Activated CD4-positive, alpha-beta T cell treated with anti-CD3 and anti-CD28 coated beads, Interleukin-2, amount 10 ng/mL, durations not matched to agents 24 days and 14 days (primary cell): ENCODE results near the gene FABP2. TPM values are rescaled to one million over a fixed set of nuclear protein-coding genes. Genes with fewer than 3 reads are reported as not detected.
"Not testable (repeated sequence)": the region's sequence is repeated elsewhere in the genome, so short reads cannot be mapped to it uniquely, and the experiment has no call there.

Source experiments
- DNase-seq: peaks from one replicate; pipeline ENCODE4 v3.0.0; 2022
- H3K27ac Mint-ChIP-seq: one replicate; pipeline ENCODE4 v1.8.0; 2022; ENCODE audit warnings: mild to moderate bottlenecking, mixed read lengths
- H3K27me3 Mint-ChIP-seq: one replicate; pipeline ENCODE4 v1.8.0; 2022; ENCODE audit warnings: mixed read lengths
- H3K36me3 Mint-ChIP-seq: one replicate; pipeline ENCODE4 v1.8.0; 2022; ENCODE audit warnings: low read depth, mild to moderate bottlenecking, mixed read lengths
- H3K4me1 Mint-ChIP-seq: one replicate; pipeline ENCODE4 v1.8.0; 2021; ENCODE audit warnings: mixed read lengths
- H3K4me3 Mint-ChIP-seq: one replicate; pipeline ENCODE4 v1.8.0; 2022; ENCODE audit warnings: mild to moderate bottlenecking, moderate library complexity, mixed read lengths
- H3K9me3 Mint-ChIP-seq: one replicate; pipeline ENCODE4 v1.8.0; 2021; ENCODE audit warnings: mixed read lengths
- intact Hi-C: fragments of 100-400 bp; cut with micrococcal nuclease; formaldehyde crosslinking; loops from one replicate; pipeline ENCODE4 v1.15.1; 2023
- total RNA-seq: library from RNA; stranded (reverse); gene quantifications from 2 replicates; pipeline ENCODE4 v1.2.3, GENCODE V29; 2022

Gene FABP2
- total RNA-seq = not detected in 2 replicates

DNA sequence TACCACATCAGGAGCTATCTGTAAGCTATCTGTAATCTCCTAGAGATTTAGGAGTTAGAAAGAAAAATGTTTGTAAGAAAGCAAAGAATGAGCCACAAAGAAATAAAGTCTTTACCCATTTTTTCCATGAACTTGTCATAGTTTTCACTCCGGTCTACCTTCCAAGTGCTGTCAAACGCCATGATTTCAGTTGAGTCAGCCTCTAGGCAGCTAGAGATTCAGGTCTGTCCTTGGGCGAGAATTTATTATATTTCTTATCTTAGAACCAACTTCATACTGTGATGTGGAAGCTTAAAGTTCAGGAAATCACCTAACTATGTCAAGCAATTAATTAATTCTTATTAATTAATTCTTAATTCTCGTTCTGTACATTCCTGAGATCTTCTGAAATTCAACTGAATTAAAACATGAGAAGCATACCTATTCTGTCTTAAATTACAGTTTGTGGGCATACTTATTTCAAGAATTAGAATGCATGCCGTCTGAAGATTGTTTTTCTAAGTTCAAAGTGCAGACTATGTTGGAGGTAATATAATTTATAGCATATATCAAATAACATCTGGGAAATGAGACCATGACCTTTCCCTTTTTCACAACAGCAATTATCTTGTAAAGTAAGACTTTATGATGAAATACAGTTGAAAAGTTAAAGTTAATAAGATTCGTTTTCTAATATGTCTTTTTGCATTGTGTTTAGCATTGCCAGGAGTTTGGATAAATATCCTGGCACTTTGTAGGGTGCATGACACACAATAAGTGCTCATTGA lies at the start of gene FABP2:
Gene FABP2 (minus strand): TSS at position 218 of the 767 bp plus-strand sequence. CDS start 36 bp downstream, at position 182.
- Mint-ChIP-seq H3K27me3 (peaks cover 9% of the 10 kb centered on the region), H3K4me3 (no peak within 1 kb of the TSS), H3K4me1 (no peaks in the 10 kb centered on the region), H3K27ac (no peak within 1 kb of the TSS), H3K9me3 (no peaks in the 10 kb centered on the region), H3K36me3 (no peaks in the 10 kb centered on the region)
- intact Hi-C loops = no loop called here
- no peak for DNase-seq

GRCh38 chr4:119370951-119371683 lies 49.2 kb upstream of the FABP2 start:
- H3K36me3 Mint-ChIP-seq, intact Hi-C loops, H3K9me3 Mint-ChIP-seq, DNase-seq, H3K27me3 Mint-ChIP-seq: not testable (repeated sequence)
- H3K4me3 Mint-ChIP-seq = peak overlapping the region; percentile 70
- peaks cover 25% of the 10 kb centered on the region for H3K4me1 Mint-ChIP-seq
- peak overlapping the region; percentile 51 for H3K27ac Mint-ChIP-seq

DNA sequence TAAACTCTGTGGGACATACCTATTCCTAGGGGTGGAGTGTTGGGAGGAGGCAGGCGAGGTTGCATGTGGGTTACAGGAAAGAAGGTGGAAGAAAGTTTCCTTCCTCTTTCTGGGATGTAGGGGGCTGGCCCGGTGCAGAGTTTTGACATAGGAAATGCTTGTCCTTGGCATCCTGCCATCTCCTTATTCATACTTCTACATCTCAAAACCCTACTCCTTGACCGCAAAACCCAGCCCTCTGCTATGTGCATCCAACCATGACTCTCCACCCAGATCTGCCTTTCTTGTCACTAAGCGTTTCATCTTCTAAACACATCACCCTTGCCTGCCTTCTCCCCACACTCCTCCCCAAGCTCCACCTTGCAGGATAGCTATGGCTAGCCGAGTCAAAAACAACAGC lies 48.5 kb upstream of the FABP2 start:
- H3K9me3 Mint-ChIP-seq, intact Hi-C loops, H3K36me3 Mint-ChIP-seq, H3K27me3 Mint-ChIP-seq: not testable (repeated sequence)
- peak; percentile 89 for DNase-seq
- peaks cover 25% of the 10 kb centered on the region for H3K4me1 Mint-ChIP-seq
- peak overlapping the region; percentile 70 for H3K4me3 Mint-ChIP-seq
- peak overlapping the region; percentile 74 for H3K27ac Mint-ChIP-seq

GRCh38 chr4:119366802-119367201 lies 44.9 kb upstream of the FABP2 start:
- H3K4me3 Mint-ChIP-seq, H3K27ac Mint-ChIP-seq, H3K36me3 Mint-ChIP-seq, intact Hi-C loops, H3K27me3 Mint-ChIP-seq, H3K9me3 Mint-ChIP-seq, DNase-seq: not testable (repeated sequence)
- H3K4me1 Mint-ChIP-seq = peaks cover 18% of the 10 kb centered on the region

- not testable (repeated sequence) for H3K36me3 Mint-ChIP-seq, H3K4me3 Mint-ChIP-seq
Observed at GRCh38 chr4:119364203-119364602, 42.3 kb upstream of the FABP2 start.

GRCh38 chr4:119363372-119363771 lies 41.4 kb upstream of the FABP2 start:
- H3K4me1 Mint-ChIP-seq, H3K27me3 Mint-ChIP-seq, H3K9me3 Mint-ChIP-seq, H3K36me3 Mint-ChIP-seq, H3K4me3 Mint-ChIP-seq, DNase-seq, H3K27ac Mint-ChIP-seq, intact Hi-C loops: not testable (repeated sequence)

More at GRCh38 chr4:119364203-119364602, 42.3 kb upstream of the FABP2 start:
- H3K9me3 Mint-ChIP-seq, H3K27ac Mint-ChIP-seq, intact Hi-C loops, H3K27me3 Mint-ChIP-seq, DNase-seq, H3K4me1 Mint-ChIP-seq: not testable (repeated sequence)

DNA sequence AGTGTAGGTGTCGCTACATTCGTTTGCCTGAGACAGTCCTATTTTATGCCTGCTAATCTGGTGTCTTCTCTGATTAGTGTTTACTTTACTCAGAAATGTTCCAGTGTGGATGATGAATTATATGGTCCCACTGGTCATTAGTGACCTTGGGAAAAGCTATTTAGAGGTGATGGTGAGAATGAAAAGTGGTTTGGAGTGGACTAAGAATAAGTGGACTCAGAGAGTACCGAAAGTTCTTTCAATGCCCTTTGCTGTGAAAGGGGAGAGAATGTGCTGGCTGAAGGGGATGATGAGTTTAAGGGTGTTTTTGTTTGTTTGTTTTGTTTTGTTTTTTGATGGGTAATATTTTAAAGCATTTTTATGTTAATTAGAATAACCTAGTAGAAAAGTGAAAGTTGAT lies 40.5 kb upstream of the FABP2 start:
- H3K9me3 Mint-ChIP-seq, H3K27ac Mint-ChIP-seq, intact Hi-C loops, H3K36me3 Mint-ChIP-seq, H3K4me3 Mint-ChIP-seq, DNase-seq, H3K4me1 Mint-ChIP-seq, H3K27me3 Mint-ChIP-seq: not testable (repeated sequence)

DNA sequence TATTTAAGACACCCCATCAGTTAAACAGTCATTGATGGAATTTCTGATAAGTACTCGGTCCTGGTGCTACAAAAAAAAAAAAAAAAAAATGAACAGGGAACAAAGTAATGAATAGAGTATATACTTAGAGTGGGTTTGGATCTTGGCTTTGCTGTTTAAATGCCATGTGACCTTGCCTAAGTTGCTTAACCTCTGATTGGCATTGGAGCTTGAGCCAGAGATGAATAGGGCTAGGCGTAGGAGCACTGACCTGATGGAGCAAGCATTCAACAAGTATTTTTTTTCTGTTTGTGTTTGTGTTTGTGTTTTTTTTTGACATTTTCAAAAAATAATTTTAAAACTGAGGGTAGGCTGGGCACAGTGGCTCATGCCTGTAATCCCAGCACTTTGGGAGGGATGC lies 37.9 kb upstream of the FABP2 start:
- H3K27ac Mint-ChIP-seq, DNase-seq, H3K36me3 Mint-ChIP-seq, H3K4me1 Mint-ChIP-seq, H3K4me3 Mint-ChIP-seq, H3K9me3 Mint-ChIP-seq, intact Hi-C loops, H3K27me3 Mint-ChIP-seq: not testable (repeated sequence)

- H3K4me1 Mint-ChIP-seq, intact Hi-C loops: not testable (repeated sequence)
Observed at GRCh38 chr4:119356796-119357195, 34.9 kb upstream of the FABP2 start.

DNA sequence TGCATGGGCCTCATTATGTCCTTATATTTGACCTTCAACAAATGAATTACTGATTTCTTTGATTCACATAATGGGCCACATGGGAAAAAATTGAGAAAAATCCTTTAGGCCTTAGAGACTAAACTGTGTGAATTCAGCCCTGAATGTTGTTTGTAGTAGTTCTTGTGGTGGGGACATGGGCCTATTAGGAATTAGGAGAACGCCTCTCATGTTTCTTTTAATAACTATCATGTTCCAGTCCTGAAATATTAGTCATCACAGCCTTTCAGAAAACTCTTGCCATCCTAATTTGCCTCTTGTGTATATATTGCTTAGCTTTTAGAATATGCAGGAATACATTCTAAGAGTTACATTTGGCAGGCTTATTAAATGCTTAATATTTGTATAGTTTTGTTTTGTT lies 34.1 kb upstream of the FABP2 start:
- H3K4me1 Mint-ChIP-seq, H3K27me3 Mint-ChIP-seq, H3K4me3 Mint-ChIP-seq, H3K36me3 Mint-ChIP-seq, DNase-seq, intact Hi-C loops, H3K9me3 Mint-ChIP-seq, H3K27ac Mint-ChIP-seq: not testable (repeated sequence)

More at GRCh38 chr4:119356796-119357195, 34.9 kb upstream of the FABP2 start:
- DNase-seq, H3K9me3 Mint-ChIP-seq, H3K27ac Mint-ChIP-seq, H3K4me3 Mint-ChIP-seq, H3K36me3 Mint-ChIP-seq, H3K27me3 Mint-ChIP-seq: not testable (repeated sequence)

DNA sequence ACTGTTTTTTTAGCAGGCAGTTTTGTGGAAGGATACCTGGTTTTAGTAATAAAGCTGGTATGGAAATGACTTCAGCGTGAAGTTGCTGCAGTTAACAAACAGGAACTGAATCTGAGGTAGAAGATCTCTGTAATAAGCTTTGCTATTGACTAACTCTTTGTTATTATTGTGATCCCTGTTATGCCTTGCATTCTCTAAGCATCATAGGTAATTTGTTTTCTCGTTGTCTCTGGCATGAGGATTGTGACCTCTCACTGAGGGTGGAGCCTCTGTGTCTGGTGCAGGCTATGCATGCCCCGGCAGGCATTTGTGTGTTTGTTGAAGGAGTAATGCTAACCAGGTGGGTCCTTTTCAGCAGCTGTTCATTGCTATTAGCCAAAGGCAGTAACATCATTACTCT lies 31.4 kb upstream of the FABP2 start:
- intact Hi-C loops, H3K27me3 Mint-ChIP-seq, DNase-seq, H3K4me1 Mint-ChIP-seq, H3K9me3 Mint-ChIP-seq, H3K4me3 Mint-ChIP-seq, H3K27ac Mint-ChIP-seq, H3K36me3 Mint-ChIP-seq: not testable (repeated sequence)

GRCh38 chr4:119348169-119348568 lies 26.2 kb upstream of the FABP2 start:
- DNase-seq, H3K36me3 Mint-ChIP-seq, H3K9me3 Mint-ChIP-seq, H3K27me3 Mint-ChIP-seq, H3K4me1 Mint-ChIP-seq, H3K27ac Mint-ChIP-seq, H3K4me3 Mint-ChIP-seq, intact Hi-C loops: not testable (repeated sequence)

GRCh38 chr4:119343293-119343692 lies 21.4 kb upstream of the FABP2 start:
- DNase-seq, H3K36me3 Mint-ChIP-seq, intact Hi-C loops: not testable (repeated sequence)

GRCh38 chr4:119339895-119340294 lies 18.0 kb upstream of the FABP2 start:
- H3K9me3 Mint-ChIP-seq, H3K36me3 Mint-ChIP-seq, H3K27ac Mint-ChIP-seq, intact Hi-C loops, DNase-seq, H3K27me3 Mint-ChIP-seq, H3K4me1 Mint-ChIP-seq, H3K4me3 Mint-ChIP-seq: not testable (repeated sequence)

More at GRCh38 chr4:119343293-119343692, 21.4 kb upstream of the FABP2 start:
- H3K4me3 Mint-ChIP-seq, H3K27me3 Mint-ChIP-seq, H3K4me1 Mint-ChIP-seq, H3K27ac Mint-ChIP-seq, H3K9me3 Mint-ChIP-seq: not testable (repeated sequence)
